ENCODE data around the gene ARL15.

The ARL15 gene

DNA sequence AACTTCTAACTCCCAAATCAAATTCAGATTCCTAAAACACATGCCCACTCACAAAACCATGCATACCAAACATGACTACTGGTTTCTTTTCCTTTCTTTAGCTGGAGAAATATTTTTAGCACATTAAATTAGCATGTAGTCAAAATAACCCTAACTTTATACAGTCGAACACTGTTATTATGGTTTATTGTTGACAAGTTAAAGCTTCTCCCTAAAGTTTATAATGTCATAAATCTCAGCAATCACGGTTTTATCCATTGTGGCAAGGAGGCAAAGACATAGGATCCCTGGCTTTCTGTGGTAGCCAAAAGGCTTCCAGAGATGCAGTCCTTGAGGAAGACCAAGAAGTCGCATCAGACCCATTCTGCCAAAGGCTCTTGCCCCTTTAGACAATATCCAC, 27.5 kb downstream of the ARL15 start:
- no peak for DNase-seq (ENCODE audit: low read depth)

DNA sequence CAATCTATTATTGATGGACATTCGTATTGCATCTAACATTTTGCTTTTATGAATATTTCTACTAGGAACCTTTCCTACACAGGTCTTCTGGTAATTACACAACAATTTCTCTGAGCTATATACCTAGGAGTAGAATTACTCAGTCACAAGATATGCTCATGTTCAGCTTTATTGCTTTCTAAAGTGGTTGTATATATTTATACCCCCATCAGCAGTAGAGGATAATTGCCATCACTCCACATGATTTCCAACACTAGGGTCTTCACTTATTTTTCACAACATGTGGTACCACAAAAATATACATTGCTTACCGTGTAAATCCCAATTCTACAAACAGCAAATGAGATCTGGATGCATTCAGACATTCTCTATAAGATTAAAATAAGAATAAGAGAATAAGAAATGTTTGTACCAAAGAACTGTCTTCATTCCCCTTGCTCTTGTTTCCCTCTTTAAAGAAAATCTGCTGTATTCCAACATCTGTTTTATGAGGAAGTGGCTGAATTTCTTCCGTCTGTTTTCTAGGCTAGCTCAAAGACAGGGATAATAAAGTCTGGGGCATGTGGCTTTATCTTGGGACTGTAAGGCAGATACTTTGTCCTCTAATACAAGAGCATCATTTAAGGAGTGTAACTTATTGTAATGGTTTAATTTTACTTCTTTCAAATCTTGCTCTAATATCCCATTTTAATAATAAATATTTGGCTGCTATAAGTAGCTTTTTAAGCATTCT, 28.2 kb downstream of the ARL15 start:
- no peak for DNase-seq (ENCODE audit: low read depth)

DNA sequence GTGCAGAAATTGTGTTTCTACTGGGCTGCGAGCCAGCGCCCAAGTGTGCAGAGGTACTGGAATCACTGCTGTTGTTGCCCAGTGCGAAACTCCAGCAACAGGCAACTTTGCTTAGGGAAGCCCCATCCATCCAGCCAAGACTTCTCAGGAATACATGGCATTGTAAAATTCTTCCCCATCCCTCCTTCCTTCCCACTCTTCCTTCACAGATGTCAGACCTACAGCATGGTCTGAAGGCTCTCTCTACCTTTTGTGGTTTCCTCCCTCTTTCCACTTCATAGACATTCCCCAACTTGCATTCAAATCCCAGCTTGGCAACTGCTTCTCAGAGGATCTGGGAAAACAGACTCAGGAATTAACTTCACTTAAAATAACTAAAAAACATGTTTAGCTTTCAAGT, 30.4 kb downstream of the ARL15 start:
- DNase-seq (ENCODE audit: low read depth), result no peak

DNA sequence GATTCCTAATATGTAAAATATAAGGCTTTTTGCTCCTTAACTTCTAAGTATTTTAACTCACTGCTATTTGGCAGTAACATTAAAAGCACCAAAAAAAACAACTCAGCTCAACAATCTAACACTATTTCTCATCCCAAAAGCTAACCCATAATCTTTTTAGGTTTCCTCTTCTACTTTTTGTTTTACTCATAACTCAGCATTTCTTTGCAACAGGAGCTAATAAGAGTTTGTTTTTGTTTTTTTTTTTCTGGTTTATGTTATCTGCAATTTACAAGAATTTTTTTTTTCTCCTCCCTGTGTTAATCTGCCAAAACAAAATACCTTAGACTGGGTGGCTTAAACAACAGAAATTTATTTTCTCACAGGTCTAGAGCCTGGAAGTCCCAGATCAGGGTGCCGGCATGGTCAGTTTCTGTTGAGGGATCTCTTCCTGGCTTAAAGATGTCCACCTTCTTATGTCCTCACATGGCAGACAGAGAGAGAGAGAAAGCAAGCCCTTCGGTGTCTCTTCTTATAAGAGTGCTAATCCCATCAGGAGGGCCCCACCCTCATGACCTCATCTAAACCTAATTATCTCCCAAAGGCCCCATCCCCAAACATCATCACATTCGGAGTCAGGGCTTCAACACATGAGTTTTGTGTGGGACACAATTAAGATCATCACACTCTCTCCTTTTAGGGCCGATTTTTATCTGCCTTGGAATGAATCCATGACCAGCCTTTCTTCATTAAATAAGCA, 31.2 kb downstream of the ARL15 start:
- DNase-seq (ENCODE audit: low read depth), result no peak

DNA sequence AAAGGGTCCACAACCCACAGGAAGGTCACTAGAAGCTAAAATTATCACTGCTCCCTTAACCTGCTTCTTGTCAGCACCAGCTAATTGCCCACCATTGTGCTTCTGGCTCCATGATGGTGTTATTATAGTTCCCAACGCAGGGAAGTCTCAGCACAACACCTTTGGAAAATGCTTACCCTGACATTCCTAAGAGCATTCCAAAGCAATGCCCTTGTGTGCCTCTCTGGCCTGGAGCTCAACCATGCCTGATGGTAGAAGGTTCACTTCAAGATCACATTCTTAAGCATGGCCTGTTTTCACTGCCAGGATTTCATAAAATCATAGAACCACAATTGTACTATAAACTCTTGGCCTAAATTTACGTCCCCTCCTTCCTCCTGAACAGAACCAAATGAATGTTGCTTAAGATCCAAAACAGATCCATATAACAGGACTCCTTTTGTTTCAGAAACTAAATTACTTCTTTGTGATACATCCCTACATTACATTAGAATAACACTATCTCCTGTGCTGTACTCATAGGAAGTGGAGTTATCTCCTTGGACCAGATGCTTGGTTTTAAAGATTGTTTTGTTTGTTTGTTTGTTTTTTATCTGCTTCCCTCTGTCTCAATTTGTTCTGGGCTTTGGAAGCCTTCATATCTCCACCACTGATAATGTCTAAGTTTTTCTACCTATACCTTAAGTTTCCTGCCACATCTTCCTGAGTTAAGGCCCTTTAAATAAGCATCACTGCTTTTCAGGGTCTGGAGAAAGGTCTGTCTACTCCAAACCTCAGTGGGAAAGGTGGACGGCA, 32.1 kb downstream of the ARL15 start:
- no peak for DNase-seq (ENCODE audit: low read depth)

DNA sequence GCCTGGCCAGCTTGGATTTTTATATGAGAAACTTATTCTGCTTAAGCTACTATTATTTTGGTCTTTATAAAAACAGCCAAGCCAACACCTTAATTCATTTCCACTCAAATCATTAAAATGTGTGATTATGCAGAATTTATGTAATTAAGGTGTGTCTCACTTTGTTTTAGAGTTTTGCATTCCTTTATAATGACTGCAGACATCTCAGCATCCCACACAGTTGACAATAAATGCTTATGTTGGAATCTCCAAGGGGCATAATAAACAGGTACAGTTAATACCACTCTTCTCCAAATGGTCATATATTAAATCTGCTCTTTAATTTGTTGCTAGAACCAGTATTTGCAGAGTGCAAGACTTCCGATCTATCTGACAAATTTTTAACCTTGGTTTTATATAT, 34.3 kb downstream of the ARL15 start:
- no peak for DNase-seq (ENCODE audit: low read depth)

DNA sequence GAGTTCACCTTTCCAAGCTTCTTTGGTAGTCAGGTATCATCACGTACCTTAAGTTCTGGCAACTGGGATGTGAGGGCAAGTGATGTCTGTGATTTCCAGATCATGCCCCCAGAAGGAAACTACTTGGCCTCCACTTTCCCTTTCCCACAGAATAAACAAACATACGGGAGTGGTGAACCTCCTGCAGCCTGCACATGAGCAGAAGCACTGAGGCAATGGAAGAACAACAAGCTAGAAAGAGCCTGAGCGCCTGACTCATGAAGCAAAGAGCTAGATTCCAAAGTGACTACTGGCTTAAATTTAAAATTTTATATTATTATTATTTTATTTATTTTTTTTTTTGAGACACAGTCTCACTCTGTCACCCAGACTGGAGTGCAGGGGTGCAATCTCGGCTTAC, 35.0 kb downstream of the ARL15 start:
- no peak for DNase-seq (ENCODE audit: low read depth)

DNA sequence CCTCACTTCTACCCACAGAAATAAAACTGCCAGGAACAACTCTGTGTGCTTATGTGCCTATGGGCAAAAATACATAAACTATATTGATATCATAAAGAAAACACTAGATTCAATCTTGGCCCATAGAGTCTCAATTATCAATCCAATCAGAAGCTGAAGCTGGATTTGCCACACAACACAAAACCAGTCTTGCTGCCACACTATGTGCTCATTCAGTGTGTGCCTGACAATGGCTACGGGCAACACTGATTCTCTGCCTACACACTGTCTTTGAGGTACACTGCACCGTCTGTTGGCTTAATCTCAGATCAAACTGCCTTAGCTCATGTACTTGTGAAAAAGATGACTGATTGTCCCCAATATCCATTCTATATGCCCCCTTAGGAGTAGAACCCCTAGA, 35.4 kb downstream of the ARL15 start:
- DNase-seq (ENCODE audit: low read depth), result no peak

DNA sequence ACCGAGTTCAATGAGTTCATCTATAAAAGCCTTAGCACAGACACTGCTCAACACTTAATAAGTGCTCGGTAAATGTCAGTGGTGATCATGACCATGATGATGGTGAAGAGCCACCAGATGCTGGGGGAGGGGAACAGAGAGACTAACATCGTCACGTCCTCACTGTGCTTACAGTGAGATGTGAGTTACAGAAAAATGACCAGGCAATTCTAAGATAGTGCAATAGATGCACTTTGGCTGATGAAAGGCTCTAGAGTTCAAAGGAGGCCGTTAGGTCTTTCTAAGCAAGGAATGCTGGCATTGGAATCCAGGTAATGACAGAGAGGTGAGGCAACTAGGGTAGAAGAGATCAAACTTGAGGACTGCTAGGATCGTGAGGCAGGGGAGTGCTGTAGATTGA, 36.7 kb downstream of the ARL15 start:
- no peak for DNase-seq (ENCODE audit: low read depth)

DNA sequence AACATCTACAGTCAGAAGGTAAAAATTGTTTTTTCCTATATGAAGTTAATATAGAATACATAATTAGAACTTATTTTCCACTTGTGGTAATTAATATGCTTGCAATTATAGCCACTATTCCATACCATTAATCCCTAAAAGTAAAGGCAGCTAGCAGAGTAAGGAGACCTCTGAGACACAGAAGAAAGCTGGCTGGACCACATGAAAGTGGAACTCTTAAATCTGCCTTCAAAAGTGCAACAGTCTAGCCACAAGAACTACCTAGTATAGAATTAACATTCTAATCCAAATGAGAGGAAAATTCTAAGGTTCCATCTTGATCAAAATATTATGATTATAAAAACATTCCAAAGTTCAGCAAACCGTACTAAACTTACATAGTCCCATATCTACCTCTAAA, 37.6 kb downstream of the ARL15 start:
- no peak for DNase-seq (ENCODE audit: low read depth)

DNA sequence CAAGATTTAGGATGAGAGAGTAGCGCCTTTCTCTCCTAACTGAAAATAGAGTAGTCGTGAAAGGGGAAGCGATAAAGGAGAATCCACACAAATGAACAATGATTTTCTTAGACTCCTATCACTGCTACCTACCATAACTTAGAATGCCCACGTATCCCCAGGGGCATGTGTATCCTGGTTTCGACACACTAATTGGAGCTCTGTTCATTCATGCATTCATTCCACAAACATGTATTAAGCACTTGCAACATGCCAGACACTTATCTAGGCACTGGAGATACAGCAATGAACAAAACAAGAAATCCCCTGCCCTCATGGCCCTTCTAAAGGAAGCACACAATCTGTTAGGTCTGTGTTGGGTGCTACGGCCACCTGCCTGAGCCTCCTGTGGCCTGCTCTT, 40.0 kb downstream of the ARL15 start:
- no peak for DNase-seq (ENCODE audit: low read depth)

DNA sequence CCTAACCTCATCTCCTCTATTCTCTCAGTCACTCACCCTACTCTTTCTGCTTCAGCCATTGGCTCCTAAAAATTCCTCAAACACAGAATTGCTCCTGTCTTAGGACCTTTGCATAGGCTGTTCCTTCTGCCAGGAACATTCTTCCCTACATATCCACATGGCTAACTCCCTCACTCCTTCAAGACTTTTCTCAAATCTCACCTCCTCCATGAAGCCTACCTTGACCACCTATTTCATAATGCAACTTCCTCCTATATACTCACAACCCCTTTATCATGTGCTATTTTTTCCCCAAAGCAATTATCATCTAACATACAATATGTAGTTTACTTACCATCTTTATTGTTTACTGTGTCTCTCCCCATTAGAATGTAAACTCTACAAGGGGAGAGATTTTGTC, 45.8 kb downstream of the ARL15 start:
- DNase-seq (ENCODE audit: low read depth), result no peak

DNA sequence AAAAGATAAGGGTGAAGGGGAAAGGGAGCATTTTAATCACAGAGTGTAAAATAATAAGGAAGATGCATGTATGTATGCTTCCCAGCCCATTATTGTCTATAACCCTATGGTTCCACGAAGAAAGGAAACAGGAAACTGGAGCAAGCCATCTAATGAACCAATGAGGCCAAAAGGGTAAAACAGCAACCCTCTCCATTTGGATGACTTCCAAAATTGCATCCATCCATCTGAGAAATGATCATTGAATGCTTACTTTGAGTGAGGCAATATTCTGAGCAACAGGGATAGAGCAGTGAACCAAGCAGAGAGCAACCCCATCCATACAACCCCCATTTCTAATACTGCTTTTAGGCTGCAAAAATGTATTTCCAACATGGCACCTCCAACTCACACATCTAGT, 46.9 kb downstream of the ARL15 start:
- DNase-seq (ENCODE audit: low read depth), result no peak

DNA sequence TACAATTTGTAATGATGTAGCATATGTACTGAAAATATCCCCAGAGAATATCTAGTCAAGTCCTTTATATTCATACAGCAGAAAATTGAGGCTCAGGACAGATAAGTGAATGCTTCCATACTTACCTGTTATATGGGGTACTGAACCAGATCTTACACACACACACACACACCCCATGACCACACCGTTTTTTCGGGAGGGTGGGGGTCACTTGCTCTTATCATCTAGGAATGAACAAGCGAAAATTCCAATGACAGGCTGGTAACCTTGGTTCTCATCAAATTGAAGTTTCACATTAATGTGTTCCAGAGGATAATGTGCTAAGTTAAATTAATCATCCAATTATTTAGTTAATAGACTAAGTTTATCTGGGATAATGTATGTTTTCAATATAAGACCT, 48.8 kb downstream of the ARL15 start:
- DNase-seq (ENCODE audit: low read depth), result no peak

DNA sequence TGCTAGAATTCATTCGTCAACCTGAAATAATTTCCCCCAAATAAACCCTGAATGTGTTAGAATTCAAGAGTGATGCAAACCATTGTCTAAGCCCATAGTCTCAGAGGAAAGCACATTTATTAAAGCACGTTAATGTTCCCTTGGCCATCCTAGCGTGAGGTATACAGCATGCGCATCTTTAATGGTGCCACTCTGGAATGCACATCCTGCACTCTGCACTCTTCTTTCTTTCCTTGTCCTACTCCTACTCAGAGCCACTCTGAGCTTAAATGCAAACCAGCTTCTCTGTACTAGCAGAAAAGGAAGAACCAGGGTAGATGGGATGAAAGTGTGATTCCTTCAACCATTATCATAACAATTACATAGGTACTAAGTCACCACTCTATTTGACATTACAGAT, 50.4 kb downstream of the ARL15 start:
- DNase-seq (ENCODE audit: low read depth), result no peak

DNA sequence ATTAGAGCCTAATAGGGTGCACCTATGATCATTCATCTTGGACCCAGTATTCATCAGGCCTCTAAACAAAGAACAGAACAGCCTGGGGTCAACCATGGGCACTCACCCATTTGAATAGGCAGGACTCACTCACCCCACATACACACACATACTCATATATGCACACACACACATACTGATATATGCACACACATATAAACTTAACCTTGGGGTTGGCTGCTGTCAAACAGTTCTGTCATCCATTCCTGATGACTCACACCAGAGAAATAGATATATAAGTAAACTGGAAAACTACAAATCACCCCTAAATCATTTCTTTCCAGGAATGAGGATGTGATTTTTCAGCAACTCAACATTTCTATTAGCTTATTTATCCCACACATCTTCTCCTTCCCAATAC, 51.3 kb downstream of the ARL15 start:
- DNase-seq (ENCODE audit: low read depth), result no peak

DNA sequence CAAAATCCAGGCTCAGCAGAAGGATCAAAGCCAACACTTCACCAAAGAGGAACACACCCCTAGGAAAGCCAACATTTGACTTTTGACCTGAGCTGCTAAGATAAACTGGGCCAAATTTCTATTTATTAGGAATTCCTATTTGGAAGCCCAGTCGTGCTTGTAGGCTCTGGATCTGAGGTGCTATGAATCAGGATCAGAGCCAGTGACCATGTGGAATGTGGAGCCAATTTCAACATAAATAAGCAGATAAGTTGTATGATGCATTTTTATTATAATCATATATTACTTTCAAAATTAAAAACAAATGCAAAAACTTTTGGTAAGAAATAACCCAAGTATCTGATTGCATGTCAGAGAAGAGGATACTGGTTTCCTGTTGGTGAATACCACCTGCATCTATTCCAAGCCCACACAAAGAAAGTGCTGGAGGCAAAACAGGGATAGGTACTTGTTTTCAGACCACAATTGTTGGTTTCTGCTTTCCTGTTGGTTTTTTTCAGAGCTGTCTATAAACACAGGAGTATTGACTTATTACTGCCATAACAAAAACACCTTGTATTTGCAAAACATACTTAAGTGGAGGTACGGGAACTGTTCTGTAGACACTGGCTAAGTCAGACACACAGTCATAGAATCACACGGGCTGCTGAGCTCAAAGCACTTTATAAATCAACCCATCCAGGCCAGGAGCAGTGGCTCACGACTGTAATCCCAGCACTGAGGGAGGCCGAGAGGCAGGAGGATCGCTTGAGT, 52.8 kb downstream of the ARL15 start:
- DNase-seq (ENCODE audit: low read depth), result no peak

DNA sequence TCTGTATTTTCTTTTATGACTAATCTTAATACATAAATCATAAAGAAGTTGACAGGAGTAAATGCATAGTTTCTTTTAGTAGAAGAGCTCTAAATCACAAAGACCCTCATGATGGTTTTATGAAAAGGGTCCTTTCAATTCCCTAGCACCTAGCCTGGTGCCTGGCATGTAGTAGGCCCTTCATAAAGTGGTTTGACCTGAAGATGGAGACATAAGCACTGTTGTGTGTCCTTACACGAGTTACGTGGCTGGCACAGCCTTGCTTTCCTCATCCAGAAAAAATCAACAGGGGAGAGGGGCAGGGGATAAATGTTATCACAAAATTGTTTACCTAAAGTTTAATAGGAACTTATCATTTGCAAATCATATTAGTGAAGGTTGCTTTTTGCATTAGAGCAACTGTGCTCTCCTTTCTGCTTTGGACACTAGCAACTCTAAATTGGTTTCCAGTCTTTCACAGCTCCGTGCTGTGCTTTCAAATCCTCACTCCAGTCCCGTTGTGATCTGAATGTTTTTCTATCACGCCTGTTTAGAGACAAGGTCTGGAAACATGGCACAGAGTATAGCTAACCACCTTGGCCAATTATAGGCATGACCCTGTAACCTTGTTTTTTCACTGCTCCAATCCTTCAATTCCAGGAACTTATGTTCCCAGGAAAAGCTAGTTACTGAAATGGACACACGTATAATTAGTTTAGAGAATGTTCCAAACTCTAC, 55.7 kb downstream of the ARL15 start:
- DNase-seq (ENCODE audit: low read depth), result no peak

DNA sequence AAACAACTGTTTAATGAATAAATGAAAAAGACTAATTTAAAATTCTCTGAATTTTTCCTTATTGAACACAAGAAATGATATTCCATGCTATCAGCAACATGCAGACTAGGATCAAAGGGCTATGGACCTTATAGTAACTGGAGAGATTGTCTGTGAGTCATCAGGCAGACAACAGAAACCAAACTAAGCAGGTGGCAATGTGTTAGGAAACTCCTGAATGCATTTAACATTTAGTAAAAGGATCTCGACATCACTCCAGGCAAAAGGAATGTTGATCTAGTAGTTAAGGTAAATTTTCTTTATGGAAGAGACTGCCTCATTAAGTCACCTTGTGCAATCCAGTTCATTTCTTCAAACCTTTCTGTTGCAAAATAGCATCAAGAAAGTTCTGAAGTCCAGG, 58.4 kb downstream of the ARL15 start:
- DNase-seq (ENCODE audit: low read depth), result no peak

DNA sequence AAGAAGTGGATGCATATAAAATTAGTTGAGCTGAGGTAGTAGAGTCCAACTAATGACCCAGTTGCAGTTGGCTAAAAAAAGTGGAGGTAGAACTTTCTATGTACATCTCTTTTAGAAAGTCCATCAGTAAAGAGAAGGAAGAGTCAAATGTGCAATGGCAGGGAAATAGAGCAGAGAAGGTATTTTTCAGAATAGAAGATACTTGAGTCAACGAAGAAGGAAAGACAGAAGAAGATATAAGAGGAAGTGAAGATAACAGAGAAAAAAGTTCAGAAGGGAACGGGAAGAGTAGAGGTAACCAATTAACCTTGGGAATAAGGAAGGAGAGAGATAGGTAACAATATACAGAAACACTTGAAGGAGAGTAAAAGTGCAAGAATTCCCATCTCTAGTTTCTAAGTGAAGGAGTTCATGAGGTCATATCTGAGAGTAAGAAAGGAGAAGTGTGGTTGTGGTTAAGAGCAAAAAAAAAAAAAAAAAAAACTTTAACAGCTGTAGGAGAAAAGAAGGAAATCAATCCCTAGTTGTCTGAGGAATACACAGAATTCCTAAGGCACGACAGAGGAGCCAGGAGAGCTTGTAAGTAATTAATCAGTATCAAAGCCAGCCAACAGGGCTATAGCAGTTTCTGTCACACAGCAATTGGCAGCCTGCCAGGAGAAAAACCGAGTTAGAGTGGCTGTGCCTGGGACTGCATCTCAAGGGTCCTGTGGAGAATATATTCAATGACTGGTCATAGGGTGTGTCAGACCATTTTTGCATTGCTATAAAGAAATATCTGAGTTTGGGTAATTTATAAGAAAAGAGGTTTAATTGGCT, 61.0 kb downstream of the ARL15 start:
- DNase-seq (ENCODE audit: low read depth), result no peak

DNA sequence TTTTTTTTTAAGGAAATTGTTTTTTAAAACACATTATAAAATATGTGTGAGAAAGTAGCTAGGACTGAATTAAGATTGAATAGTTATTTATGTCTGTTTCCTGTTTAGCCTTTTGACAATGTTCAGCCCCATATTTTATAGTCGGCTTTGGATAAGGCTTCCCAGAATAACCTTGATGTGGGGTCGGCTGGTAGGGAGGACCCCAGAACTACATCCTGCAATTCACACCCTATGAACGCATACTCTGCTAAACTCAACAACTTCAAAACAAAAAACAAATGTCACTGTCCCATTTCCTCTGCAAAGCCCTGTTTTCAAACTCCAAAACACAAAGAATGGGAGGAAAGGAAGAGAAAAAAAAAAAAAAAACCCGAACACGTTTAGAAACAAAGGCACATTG, 63.1 kb downstream of the ARL15 start:
- no peak for DNase-seq (ENCODE audit: low read depth)
